Uterus (tissue), 4 donors: ENCODE results near the gene NFATC1. TPM values are rescaled to one million over a fixed set of nuclear protein-coding genes. Genes with fewer than 3 reads are reported as not detected.
A peak's percentile ranks its signal among the peaks of the same experiment; 100 is the strongest.
"Not testable (repeated sequence)": the region's sequence is repeated elsewhere in the genome, so short reads cannot be mapped to it uniquely, and the experiment has no call there.

ENCODE experiments used
- DNase-seq, 2 donors: peaks; one replicate each; pipeline ENCODE4 v3.0.0-alpha.2; 2019 to 2020
- H3K27ac ChIP-seq, 2 donors: fragments of 200-600 bp; sonication (generic); 1 replicate in 1 of 2; 2 replicates in 1 of 2; pipeline ENCODE4 v1.5.1; 2016 to 2018
- H3K27me3 ChIP-seq, 2 donors: fragments of 200-600 bp; sonication (generic); one replicate each; pipeline ENCODE4 v1.5.1; 2018 to 2019; ENCODE audit warnings: control low read depth in 1 of 2
- H3K36me3 ChIP-seq, 2 donors: fragments of 200-600 bp; sonication (generic); one replicate each; pipeline ENCODE4 v1.5.1; 2019; ENCODE audit warnings: control low read depth in 1 of 2
- H3K4me1 ChIP-seq, 2 donors: fragments of 200-600 bp; sonication (generic); one replicate each; pipeline ENCODE4 v1.5.1; 2018 to 2019; ENCODE audit warnings: control low read depth in 1 of 2
- H3K4me3 ChIP-seq, 2 donors: fragments of 200-600 bp; sonication (generic); 1 replicate in 1 of 2; 2 replicates in 1 of 2; pipeline ENCODE4 v1.5.1; 2018 to 2019; ENCODE audit warnings: mild to moderate bottlenecking in 1 of 2
- H3K9me3 ChIP-seq, 2 donors: fragments of 200-600 bp; sonication (generic); one replicate each; pipeline ENCODE4 v1.5.1; 2019; ENCODE audit warnings: control low read depth in 1 of 2
- POLR2A ChIP-seq, 2 donors: fragments of 450-650 bp; IDR thresholded peaks; one replicate each; pipeline ENCODE4 v1.6.1; 2016; ENCODE audit warnings: antibody characterized with exemption in 2 of 2, mild to moderate bottlenecking in 1 of 2, moderate library complexity in 1 of 2
- intact Hi-C: fragments of 100-400 bp; cut with DNase I; formaldehyde crosslinking; loops from one replicate; pipeline ENCODE4 v1.15.1; 2023; ENCODE audit warnings: low total_unique reads
- total RNA-seq, 4 donors: library from RNA; depleted of rRNA in 3 of 4; stranded (reverse); fragments of >200 nt in 3 of 4; gene quantifications; one replicate each; pipeline versions ENCODE4 v1.1.0 to v1.2.4, GENCODE V29; 2014 to 2023
- TF ChIP-seq, protein P1 (sequence below), 4 experiments: fragments of 200-600 bp in 2 of 4; fragments of 450-650 bp in 2 of 4; sonication (generic) in 2 of 4; IDR thresholded peaks; one replicate each; pipeline ENCODE4 v1.5.1; 2016 to 2019; ENCODE audit warnings: antibody characterized with exemption in 4 of 4, mild to moderate bottlenecking in 2 of 4, moderate library complexity in 1 of 4
- donor health status: DM: yes; HTN: yes; CAD: no.

NFATC1 gene
- total RNA-seq, 4 donors from 2014 or later: 9.2 to 25.1 (median 14.6) TPM

DNA sequence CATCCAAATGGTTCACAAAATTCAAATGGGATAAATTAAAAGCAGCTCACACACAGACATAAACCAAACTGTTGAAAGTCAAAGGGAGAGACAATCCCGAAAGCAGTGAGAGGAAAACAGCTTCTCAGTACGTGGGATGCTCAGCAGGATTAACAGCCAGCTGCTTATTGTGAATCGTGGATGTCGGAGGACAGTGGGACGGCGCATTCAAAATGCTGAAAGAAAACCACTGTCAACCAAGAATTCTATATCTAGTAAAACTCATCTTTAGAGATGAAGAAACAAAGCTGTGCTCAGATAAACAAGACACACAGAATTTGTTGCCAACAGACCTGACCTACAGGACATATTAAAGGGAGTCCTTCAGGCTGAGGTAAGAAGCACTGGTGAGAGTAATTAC is 102.9 kb downstream of the NFATC1 start:
- Histone ChIP-seq H3K4me3 (no peak overlapping the region), H3K9me3 (peaks cover 0 to 8% of the 10 kb centered on the region in 2 donors), H3K36me3 (no peaks in the 10 kb centered on the region), H3K27ac (no peak overlapping the region), H3K4me1 (no peaks in the 10 kb centered on the region), H3K27me3 (no peaks in the 10 kb centered on the region)
- TF ChIP-seq POLR2A (IDR thresholded peaks at IDR 0.05): no peak
- TF ChIP-seq, protein P1, sequence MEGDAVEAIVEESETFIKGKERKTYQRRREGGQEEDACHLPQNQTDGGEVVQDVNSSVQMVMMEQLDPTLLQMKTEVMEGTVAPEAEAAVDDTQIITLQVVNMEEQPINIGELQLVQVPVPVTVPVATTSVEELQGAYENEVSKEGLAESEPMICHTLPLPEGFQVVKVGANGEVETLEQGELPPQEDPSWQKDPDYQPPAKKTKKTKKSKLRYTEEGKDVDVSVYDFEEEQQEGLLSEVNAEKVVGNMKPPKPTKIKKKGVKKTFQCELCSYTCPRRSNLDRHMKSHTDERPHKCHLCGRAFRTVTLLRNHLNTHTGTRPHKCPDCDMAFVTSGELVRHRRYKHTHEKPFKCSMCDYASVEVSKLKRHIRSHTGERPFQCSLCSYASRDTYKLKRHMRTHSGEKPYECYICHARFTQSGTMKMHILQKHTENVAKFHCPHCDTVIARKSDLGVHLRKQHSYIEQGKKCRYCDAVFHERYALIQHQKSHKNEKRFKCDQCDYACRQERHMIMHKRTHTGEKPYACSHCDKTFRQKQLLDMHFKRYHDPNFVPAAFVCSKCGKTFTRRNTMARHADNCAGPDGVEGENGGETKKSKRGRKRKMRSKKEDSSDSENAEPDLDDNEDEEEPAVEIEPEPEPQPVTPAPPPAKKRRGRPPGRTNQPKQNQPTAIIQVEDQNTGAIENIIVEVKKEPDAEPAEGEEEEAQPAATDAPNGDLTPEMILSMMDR (IDR thresholded peaks at IDR 0.05): no peak
- DNase-seq: no peak
- intact Hi-C loops: no loop called here

DNA sequence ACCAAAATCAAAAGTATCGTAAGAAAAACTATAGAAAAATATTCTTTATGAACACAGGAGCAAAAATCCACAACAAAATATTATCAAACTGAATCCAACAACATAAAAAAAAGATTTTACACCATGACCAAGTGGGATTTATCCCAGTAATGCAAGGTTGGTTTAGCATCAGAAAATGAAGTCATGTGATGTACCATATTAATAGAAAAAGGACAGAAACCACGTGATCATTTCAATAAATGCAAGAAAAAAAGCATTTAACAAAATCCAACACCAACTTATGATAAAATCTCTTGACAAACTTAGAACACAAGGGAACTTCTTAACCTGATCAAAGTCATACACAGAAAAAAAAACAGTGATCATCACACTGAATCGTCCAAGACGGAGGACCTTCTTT is 105.3 kb downstream of the NFATC1 start:
- no peak overlapping the region for H3K4me3 ChIP-seq
- no peak for DNase-seq
- TF ChIP-seq POLR2A (IDR thresholded peaks at IDR 0.05): no peak
- TF ChIP-seq, protein P1 (IDR thresholded peaks at IDR 0.05): no peak
- intact Hi-C loops: no loop called here
- no peak overlapping the region for H3K27ac ChIP-seq
- no peaks in the 10 kb centered on the region for H3K4me1 ChIP-seq
- no peaks in the 10 kb centered on the region for H3K27me3 ChIP-seq
- H3K36me3 ChIP-seq: no peaks in the 10 kb centered on the region
- H3K9me3 ChIP-seq: peaks cover 0 to 8% of the 10 kb centered on the region in 2 donors

- H3K27ac ChIP-seq: no peak overlapping the region
- H3K9me3 ChIP-seq: peaks cover 0 to 8% of the 10 kb centered on the region in 2 donors
- TF ChIP-seq POLR2A (IDR thresholded peaks at IDR 0.05): no peak
- TF ChIP-seq, protein P1 (IDR thresholded peaks at IDR 0.05): no peak
- peaks cover 4 to 7% of the 10 kb centered on the region in 2 donors for H3K4me1 ChIP-seq
- no peak overlapping the region for H3K4me3 ChIP-seq
- no peaks in the 10 kb centered on the region for H3K27me3 ChIP-seq
- intact Hi-C loops: no loop called here
- DNase-seq: no peak
- H3K36me3 ChIP-seq: no peaks in the 10 kb centered on the region
Observed at GRCh38 chr18:79502782-79503181, 107.1 kb downstream of the NFATC1 start.

DNA sequence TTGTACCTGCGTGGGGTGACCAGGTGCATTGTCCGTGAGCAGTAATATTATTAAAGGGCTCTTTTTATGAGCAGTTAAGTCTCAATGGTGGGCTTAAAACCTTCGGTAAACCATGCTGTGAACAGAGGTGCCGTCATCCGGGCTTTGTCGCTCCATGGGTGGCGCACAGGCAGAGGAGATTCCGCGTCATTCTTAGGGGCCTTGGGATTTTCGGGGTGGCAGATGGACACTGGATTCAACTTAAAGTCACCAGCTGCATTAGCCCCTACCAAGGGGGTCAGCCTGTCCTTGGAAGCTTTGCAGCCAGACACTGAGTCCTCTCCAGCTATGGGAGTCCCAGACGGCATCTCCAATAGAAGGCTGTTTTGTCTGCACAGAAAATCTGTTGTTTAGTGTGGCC is 107.7 kb downstream of the NFATC1 start:
- peak in 1 of 2 donors; percentile 6 for DNase-seq
- Histone ChIP-seq H3K27ac (no peak overlapping the region), H3K4me1 (peaks cover 7 to 9% of the 10 kb centered on the region in 2 donors), H3K36me3 (no peaks in the 10 kb centered on the region), H3K9me3 (peaks cover 0 to 8% of the 10 kb centered on the region in 2 donors), H3K4me3 (no peak overlapping the region), H3K27me3 (no peaks in the 10 kb centered on the region)
- TF ChIP-seq POLR2A (IDR thresholded peaks at IDR 0.05): no peak
- TF ChIP-seq, protein P1 (IDR thresholded peaks at IDR 0.05): no peak
- intact Hi-C loops: no loop called here

DNA sequence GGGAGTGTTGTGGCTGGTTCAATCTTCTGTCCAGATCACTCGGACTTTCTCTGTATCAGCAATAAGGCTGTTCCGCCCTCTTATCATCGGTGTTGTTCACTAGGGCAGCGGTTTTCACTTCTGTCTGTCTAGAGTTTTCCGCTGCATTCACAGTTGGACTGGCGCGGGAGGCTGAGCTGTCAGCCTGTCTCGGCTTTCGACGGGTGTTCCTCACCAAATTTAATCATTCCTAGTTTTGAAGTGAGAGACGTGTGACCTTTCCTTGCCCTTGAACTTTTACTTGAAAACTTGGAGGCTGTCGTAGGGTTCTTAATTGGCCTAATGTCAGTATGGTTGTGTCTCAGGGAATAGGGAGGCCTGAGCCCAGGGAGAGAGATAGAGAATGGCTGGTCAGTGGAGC is 108.3 kb downstream of the NFATC1 start:
- TF ChIP-seq, protein P1 (IDR thresholded peaks at IDR 0.05): no peak
- TF ChIP-seq POLR2A (IDR thresholded peaks at IDR 0.05): no peak
- H3K9me3 ChIP-seq: peaks cover 0 to 3% of the 10 kb centered on the region in 2 donors
- H3K36me3 ChIP-seq: no peaks in the 10 kb centered on the region
- H3K4me3 ChIP-seq: no peak overlapping the region
- H3K4me1 ChIP-seq: peaks cover 7 to 9% of the 10 kb centered on the region in 2 donors
- intact Hi-C loops: no loop called here
- no peak overlapping the region for H3K27ac ChIP-seq
- DNase-seq: peak in 1 of 2 donors; percentile 2
- no peaks in the 10 kb centered on the region for H3K27me3 ChIP-seq

- peak in 1 of 2 donors; percentile 6 for DNase-seq
- intact Hi-C loops, H3K4me1 ChIP-seq, H3K4me3 ChIP-seq, H3K27ac ChIP-seq, H3K9me3 ChIP-seq, H3K36me3 ChIP-seq, H3K27me3 ChIP-seq: not testable (repeated sequence)
Observed at GRCh38 chr18:79504495-79504894, 108.8 kb downstream of the NFATC1 start.

DNA sequence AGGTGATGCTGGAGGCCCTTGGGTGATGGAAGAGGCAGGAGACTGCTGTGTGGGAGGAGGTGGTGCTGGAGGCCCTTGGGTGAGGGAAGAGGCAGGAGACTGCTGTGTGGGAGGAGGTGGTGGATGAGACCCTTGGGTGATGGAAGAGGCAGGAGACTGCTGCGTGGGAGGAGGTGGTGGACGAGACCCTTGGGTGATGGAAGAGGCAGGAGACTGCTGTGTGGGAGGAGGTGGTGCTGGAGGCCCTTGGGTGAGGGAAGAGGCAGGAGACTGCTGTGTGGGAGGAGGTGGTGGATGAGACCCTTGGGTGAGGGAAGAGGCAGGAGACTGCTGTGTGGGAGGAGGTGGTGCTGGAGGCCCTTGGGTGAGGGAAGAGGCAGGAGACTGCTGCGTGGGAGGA is 109.7 kb downstream of the NFATC1 start:
- H3K4me1 ChIP-seq, intact Hi-C loops, H3K4me3 ChIP-seq, H3K36me3 ChIP-seq, H3K9me3 ChIP-seq, H3K27me3 ChIP-seq: not testable (repeated sequence)
- H3K27ac ChIP-seq: peak overlapping the region; percentile 87 to 91
- peak in 1 of 2 donors; percentile 8 for DNase-seq
